HG03520 (cell line): ENCODE results near the gene BBS1.
"Not testable (repeated sequence)": the region's sequence is repeated elsewhere in the genome, so short reads cannot be mapped to it uniquely, and the experiment has no call there.

Experiments used
- ATAC-seq: cut with Tn5 transposase; IDR thresholded peaks from one replicate; pipeline ENCODE4 v1.9.1; 2021; ENCODE audit warnings: mild to moderate bottlenecking, moderate library complexity; ENCODE audit not compliant: unreplicated experiment

BBS1 gene

DNA sequence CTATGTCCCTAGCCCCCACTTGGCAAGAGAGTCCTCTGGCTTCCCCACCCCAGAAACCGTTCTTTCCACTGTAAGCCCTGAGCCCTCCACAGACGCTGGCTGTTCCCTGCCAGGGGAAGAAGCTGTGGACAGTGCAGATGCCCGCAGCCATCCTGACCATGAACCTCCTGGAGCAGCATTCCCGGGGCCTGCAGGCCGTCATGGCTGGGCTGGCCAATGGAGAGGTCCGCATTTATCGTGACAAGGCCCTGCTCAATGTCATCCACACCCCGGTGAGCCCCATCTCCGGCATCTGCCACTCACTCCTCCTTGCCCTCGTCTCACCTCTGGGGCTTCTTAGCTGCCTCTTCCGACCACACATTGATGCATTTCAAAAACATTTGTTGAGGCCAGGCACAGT is 13.2 kb downstream of the BBS1 start:
- ATAC-seq: no peak

DNA sequence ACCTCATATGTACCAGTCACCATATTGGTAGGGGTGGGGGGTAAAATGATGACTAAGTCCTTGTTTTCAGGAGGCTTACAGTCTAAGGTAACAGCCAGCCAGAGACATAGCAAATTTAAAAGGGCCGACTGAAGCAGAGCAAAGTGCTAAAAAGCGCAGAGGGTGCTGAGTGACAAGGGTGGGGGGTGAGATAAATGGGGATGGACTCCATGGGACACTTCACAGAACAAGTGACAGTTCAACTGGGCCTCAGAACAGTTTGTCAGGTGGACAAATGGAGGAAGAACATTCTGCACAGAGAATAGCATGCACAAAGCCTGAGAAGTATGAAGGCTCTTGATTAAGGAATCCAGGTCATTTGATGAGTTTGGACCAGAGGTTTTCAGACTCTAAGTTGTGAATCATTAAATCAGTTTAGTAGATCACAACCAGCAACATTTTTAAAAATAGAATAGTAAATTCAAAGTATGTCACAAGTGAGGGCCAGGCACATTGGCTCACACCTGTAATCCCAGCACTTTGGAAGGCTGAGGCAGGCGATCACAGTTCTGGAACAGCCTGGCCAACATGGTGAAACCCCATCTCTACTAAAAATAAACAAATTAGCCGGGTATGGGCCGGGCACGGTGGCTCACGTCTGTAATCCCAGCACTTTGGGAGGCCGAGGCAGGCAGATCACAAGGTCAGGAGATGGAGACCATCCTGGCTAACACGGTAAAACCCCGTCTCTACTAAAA is 14.0 kb downstream of the BBS1 start:
- no peak for ATAC-seq

DNA sequence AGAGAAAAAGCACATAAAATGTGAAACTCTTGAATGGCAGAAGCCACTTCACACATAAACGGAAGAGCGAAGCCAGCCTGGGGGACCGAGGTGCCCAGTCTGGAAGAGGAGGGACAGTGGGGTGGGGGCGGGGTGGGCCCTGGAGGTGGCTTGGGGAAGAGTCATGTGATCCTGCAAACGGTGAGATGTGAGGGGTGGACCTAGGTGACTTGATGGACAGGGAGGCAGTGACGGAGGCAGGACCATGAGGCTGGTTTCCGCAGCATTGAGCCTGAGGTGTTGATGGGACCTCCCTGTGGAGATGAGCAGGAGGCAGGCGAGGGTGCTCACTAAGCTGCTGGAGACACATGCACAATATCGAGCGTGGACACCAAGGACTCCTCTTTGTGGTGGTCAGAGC is 18.6 kb downstream of the BBS1 start:
- ATAC-seq: no peak

DNA sequence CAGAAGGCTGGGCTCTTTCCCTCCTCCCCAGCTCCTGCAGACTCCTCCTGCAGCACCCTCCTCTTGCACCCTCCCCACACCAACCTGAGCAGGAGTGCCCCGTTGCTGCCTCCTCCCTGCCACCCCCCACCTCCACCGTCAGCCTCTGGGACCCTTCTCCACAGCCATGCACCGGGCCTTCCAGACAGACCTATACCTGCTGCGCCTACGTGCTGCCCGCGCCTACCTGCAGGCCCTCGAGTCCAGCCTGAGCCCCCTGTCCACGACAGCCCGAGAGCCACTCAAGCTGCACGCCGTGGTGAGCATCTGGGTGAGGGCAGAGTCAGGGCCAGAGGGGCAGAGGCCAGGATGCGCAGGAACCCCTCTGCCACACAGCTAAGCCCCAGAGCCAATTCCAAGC is 19.2 kb downstream of the BBS1 start:
- ATAC-seq: no peak

DNA sequence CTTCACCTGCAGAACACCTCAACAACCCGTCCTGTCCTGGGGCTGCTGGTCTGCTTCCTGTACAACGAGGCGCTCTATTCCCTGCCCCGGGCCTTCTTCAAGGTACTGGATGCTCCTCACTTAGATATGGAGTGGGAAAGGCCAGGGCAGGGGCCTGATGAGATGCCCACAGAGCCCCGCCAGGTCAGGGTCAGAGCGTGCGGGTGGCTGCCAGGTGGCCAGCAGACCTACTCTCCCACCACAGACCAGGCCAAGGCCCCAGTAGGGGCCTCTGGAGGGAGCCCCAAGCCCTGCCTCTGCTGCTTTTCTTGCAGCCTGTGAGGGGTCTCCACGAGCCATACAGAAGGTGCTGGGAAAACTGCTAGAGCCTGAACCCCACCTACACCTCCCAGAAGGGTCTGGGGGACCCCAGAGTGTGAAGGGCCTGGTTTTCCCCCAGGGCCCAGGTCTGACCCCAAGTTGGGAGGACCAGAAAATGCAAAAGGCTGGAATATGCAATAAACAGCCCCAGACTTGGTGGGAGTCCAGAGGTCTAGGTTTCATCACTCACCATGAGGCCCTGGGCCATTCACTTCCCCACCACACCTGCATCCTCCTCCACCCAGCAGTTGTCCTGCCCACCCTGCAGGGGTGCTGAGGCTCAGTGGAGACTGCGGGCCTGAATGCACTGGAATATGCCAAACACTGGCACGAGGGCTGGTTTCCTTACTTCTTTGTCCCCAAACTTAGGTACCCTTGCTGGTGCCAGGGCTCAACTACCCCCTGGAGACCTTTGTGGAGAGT is 20.7 kb downstream of the BBS1 start:
- no peak for ATAC-seq

DNA sequence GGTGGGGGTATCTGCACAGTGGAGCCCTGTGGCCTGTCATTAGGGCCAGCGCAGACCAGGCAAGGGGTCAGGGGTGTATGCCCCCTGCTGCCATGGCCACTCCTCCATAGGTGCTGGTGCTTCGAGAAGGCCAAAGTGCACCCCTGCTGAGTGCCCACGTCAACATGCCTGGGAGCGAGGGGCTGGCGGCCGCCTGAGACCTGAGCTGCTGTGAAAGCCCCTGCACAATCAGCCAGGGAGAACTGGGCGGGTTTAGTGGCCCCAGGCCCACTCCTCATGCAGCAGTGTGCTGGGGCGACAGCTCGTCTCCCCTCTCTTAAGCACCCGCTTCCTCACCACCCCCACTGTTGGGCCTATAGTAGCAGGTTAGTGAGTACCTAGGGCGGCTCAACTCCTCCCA is 21.4 kb downstream of the BBS1 start:
- ATAC-seq: no peak

DNA sequence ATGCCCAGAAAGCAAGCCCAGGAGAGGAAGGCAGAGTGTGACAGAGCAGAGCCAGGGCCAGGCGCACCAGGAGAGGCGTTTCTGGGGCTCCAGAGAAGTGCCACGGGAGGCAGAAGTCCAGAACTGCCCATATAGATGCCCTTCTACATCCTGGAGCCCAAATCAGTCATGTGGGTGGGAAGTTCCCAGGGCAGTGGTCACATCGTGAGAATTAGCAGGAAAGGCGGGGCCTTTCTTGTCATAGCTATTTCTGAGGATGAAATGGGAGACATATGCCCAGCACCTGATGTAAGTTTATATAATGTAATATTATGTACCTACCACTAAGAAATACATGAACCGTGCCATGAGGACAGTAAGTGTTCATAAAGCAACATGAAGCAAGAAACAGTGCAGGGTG is 22.3 kb downstream of the BBS1 start:
- ATAC-seq: no peak

DNA sequence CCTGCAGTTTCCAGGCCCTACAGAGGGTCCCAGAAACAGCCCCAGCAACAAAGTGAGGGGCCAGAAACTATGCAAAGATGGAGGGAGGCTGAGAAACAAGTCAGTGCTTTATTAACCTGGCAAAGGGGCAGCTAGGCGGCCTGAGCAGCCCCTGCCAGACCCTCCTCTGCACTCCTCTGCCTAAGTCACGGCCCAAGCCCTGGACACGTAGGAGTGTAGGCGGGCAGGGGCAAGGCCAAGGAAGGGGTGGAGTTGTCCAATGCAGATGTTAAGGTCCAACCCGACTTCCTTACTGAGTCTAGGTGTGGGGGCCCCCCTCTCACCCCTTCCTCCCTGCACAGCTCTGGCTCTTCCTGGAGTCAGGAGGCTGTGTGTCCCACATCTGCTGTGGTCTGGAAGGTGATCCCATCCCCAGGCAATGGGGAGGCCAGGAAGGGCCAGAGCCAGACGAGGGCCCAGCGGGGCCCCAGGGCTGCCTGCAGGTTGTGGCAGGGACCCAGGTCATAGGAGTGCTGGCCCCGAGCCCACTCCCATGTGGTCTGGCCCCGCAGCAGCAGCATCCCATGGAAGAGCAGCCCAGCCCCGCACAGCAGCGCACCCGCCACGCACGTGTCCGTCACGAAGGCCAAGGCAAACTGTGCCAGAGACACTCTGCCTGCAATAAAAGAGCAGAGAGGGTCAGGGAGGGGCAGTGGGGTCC is 28.9 kb downstream of the BBS1 start:
- ATAC-seq: no peak

DNA sequence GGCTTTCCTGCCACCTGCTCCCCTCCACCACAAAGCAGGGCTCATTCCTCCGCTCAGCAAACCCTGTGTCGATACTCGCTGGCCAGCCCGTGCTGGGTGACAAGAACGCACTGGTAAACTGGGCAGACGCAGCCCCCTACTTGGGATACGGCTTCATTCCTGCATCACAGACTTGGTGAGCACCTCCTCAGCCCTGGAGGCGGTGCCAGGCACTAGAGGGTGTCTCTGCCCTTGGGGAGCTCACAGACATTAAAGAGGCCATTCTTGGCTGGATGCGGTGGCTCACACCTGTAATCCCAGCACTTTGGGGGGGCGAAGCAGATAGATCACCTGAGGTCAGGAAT is 29.4 kb downstream of the BBS1 start:
- no peak for ATAC-seq

DNA sequence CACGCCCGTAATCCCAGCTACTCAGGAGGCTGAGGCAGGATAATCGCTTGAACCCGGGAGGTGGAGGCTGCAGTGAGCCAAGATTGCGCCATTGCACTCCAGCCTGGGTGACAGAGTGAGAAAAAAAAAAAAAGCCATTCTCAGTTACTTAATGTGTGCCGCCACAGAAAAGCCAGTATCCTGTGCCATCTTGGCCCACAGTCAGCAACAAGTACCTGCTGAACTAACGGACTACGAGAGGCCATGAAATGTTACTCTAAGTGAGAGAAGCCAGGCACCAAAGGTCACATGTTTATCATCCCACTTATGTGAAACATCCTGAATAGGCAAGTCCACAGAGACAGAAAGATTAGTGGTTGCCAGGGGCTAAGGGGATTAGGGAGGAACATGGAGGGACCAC is 30.2 kb downstream of the BBS1 start:
- ATAC-seq: not testable (repeated sequence)

DNA sequence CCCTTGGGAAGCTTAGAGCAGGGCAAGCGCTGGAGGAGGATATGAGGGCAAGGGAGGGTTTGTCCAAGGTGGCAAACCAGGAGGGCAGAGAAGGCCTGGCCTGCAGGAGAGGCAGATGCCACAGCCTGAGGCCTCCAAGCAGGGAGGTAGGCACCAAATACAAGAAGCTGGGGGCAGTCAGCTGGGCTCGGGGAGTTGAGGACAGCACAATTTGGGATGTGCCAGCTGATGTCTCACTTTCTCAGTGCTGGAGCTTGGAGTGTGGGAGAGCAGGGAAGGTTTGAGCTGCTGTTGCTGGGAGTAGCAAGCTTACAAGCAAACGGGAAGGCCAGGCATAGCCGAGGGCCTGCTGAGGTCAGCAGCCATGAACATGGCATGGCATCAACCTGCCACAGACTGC is 31.5 kb downstream of the BBS1 start:
- no peak for ATAC-seq

DNA sequence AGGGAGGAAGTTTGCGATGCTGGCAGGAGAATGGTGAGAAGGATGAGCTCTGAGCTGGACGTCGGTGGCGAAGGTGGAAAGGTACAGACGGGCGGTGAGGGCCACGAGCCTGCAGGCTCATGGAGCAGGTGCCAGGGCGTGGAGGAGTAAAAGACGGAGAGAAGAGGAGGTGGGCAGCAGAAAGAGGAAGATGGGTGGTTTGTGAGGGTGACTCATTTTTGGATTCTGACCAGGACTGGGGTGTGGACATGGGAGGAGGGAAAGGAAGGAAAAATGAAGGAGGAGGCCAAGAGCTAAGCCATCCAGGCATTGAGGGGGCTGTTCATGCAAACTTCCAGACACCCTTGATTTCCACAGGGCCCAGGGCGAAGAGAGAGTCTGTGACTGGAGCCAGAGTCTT is 31.9 kb downstream of the BBS1 start:
- no peak for ATAC-seq

DNA sequence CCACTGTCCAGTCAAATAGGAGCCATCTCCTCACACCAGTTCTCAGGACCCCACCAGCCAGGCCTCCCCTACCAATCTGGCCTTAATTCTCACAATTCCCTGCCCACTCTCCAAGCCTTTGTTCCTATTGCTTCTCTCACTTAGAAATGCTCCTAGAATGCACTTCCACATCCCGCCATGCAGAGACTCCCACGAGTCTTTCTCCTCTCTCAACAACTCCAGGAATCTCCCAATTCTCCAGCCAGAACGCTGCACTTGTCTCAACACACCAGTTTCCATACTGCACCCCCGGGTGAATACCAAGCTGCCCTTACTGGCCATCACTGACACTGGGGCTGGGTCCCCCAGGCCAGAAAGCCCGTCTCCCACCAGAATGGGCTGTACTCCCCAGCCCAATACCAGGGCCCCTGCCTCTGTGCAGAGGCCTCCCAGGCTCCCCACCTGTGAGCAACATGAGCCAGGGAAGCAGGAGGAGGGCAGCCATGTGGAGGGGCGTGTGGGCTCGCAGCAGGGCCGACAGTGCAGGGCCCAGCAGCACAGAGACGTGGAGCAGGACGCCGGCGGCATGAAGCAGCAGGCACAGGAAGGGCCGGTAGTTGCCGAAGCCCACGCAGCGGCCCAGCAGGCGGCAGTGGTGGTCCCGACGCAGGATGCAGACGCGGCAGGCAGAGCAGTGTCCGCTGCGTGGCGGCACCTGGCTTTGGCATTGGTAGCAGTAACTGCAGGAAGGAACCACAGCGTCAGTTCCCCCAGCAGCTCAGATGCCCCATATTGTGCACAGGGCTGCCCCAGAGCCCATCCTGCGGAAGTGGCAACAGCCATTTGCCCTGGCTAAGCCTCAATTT is 33.0 kb downstream of the BBS1 start:
- ATAC-seq: no peak

DNA sequence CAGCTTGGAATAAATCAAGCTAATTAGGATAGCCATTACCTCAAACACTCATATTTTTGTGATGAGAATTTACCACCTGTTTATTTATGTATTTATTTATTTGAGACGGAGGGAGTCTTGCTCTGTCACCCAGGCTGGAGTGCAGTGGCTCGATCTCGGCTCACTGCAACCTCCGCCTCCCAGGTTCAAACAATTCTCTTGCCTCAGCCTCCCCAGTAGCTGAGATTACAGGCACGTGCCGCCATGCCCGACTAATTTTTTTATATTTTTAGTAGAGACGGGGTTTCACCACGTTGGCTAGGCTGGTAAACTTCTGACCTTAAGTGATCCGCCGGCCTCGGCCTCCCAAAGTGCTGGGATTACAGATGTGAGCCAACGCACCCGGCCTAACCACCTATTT is 34.5 kb downstream of the BBS1 start:
- ATAC-seq: not testable (repeated sequence)

DNA sequence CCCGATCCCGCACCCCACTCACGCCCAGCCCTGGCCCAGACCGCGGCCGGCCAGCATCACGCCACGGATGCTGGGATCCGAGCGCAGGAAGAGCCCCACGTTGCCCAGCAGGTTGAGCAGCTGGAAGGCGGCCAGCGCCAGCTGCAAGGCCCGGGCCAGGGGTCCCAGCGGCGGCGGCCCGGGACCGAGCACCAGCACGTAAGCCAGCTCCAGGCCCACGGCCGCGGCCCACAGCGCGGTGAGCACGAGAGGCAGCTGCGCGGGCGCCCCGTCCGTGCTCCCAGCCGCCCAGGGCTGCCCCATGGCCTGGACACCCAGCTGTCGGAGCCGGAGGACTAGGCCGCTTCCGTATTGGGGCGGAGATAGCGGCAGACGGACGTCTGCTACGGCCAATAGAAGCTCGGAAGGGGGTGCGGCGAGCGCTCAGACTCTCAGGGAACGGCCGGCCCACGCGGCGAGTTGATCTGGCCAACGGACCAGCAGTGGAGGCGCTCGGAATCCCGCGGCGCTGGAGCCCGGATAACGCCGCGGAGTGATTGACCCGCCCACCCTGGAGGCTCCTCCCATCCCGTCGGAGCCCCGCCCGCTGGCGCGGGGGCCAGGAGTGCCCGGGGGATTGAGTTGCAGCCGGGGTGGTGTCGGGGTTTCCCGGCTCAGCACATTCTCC is 35.4 kb downstream of the BBS1 start, which contains the start of gene ZDHHC24:
Gene ZDHHC24, minus strand, starts transcription at position 348 of the 667 bp plus-strand sequence. Its CDS starts 45 bp downstream, at position 303.
- ATAC-seq: peak; percentile 74

DNA sequence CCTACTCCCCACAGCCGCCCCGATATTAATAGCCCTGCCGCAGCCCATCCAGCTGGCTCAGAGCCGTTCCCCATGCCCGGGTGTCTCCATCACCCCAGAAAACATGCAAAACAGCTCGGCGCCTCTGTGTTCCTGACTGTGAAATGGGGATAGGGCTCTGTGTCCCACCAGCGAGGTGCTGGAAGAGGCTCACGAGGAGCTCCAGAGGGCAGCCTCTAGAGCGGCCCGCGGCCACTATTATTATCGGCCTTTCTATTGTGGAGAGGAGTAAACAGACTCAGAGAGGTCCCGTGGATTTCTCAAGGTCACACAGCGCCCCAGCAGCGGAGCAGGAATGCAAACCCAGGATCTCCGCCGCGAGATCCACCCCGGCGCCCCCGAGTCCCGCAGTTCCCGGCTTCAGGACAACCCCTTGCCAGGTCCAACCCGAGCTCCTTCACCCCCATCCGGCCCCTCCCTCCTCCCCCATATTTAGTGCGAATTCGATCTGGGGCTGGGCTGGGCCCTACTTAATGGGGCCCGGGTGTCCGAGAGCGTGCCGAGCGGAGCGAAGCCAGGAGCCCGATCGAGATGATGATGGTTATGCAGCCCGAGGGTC is 36.0 kb downstream of the BBS1 start, which contains the start of gene ACTN3:
Gene ACTN3, plus strand, starts transcription at position 536 of the 598 bp plus-strand sequence. Its CDS starts 35 bp downstream, at position 571.
- no peak for ATAC-seq

DNA sequence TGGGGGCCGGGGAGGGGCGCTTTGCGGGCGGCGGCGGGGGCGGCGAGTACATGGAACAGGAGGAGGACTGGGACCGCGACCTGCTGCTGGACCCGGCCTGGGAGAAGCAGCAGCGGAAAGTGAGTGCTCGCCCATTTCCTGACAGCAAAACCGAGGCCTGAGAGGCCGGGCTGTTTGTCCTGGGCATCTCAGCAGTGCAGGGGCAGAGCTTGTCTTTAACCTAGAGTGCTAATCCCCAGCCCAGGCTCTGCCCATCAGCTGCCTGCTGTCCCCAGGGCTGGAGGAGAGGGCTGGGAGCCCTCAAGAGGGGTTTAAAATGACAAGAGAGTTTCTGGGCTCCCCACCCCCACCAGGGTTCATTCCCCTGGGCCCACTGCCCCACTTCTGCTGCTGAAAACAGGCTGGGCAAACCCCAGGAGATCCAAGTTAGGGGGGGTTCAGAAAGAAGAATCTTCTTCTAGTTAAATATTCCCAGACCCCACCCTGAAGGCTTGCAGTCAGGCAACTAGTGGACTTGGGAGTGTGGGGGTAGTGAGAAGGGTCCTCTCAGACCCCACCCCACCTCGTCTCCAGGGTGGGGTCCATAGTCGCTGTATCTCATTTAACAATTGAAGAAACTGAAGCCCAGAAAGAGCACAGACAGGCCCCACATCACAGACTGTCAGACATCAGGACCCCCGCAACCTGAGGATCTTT is 36.7 kb downstream of the BBS1 start:
- no peak for ATAC-seq

DNA sequence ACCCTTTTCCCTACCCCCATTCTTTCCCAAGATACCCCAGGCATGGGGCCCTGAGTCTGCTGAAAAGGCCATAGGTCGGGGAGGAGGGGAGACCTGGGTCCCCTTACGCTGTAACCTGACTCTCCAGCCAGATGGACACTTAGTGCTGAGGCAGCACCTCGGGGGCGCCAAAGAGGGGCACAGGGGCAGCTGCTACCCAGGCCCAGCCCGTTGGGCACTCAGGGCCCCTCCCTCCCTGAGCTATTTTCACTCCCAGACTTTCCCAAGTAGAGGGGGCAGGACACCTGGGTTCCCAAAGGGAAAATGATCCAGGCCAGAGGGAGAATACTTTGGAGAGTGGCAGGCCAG is 37.2 kb downstream of the BBS1 start:
- ATAC-seq: no peak

DNA sequence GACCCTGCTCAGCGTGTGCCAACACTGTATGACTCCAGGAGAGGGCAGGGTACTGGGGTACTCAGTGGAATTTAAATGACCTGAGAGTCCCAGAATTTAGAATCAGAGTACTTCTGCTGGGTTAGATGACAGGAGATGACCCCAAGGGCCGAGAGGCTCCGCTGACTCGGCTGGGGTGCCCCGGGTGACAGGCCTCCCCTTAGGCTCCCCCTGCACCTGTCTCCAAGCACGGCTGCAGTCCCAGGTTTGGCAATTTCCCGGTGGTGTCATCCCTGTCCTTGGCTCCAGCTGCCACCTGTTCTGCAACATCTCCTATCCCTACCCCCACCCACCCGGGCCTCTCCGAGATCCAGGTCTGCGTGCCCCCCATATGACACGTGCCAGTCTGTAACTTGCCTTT is 37.6 kb downstream of the BBS1 start:
- no peak for ATAC-seq
